HG03066 (cell line): ENCODE results near the gene ABCA9.

Experiments
- ATAC-seq: cut with Tn5 transposase; IDR thresholded peaks from one replicate; pipeline ENCODE4 v1.9.1; 2021; ENCODE audit warnings: low read depth; ENCODE audit not compliant: unreplicated experiment

ABCA9 gene

DNA sequence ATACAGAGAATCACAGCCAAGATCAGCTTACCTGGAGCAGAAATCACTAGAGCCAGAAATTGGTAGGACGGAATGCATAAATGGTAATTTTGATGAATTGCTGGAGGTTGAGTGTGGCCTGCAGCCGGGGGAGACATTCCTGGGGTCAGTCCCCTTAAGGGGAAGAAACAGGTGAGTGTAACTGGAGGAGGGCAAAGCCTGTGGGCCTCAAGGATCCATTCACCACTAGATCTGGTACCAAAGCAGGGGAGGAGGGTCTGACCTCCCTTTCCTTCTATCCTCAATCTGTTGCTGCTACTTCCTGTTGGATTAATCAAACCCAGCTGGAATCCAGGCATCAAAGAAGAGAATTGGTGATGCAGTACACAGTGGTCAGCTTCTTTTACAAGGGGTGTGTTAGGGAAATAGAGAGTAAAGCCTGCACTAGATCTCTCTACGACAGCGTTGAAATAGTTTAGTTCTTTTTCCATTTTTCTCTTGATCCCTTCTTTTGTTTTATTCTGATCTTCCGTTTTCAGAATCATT is 8.6 kb upstream of the ABCA9 start:
- ATAC-seq = no peak

- no peak for ATAC-seq
These were observed 6.7 kb upstream of the ABCA9 start for GRCh38 chr17:69067274-69068047.

DNA sequence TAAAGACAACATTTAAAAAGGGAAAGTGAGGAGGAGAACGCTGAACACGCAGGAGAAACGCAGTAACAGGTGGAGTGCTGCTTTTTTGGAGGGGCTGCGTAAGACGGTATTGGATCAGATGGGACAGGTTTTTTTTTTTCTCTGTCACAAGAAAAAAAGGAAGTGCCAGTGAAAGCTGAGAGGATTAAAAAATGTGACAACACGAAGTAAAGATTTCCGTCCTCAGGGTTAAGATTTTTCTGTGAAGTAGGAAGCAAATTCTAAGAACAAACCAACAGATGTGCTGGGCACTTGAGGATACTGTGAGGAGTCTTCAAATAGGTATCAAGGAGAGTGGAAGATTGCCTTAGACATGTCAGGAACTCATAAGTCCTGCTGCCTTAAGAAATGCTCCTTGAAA is 5.8 kb upstream of the ABCA9 start:
- ATAC-seq = no peak

- ATAC-seq = no peak
These were observed 4.4 kb upstream of the ABCA9 start for GRCh38 chr17:69065113-69065512.

DNA sequence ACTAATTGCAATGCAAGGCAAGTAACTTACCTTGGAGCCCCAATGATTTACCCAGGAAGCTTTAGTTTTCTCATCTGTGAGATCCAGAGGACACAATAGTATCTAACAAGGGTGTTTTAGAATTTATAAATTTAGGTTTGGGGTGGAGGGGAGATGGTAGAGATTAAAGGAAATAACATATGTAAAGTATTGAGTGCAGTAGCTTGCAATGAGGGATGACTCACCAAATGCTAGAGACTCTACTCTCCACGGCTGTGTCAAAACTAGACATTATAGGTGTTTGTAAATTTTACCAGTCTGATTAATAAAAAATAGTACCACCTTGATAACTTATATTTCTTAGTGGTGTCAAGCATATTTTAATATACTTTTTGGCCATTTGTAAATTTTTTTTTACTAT is 3.7 kb upstream of the ABCA9 start:
- no peak for ATAC-seq

- ATAC-seq = no peak
These were observed 3.3 kb upstream of the ABCA9 start for GRCh38 chr17:69064001-69064400.

- no peak for ATAC-seq
These were observed 2.3 kb upstream of the ABCA9 start for GRCh38 chr17:69062860-69063581.

- ATAC-seq = no peak
These were observed 1.2 kb upstream of the ABCA9 start for GRCh38 chr17:69061721-69062556.

- ATAC-seq = no peak
These were observed 1.1 kb downstream of the ABCA9 start for GRCh38 chr17:69059458-69060175.

GRCh38 chr17:69058165-69058564 is 2.6 kb downstream of the ABCA9 start:
- ATAC-seq = no peak

DNA sequence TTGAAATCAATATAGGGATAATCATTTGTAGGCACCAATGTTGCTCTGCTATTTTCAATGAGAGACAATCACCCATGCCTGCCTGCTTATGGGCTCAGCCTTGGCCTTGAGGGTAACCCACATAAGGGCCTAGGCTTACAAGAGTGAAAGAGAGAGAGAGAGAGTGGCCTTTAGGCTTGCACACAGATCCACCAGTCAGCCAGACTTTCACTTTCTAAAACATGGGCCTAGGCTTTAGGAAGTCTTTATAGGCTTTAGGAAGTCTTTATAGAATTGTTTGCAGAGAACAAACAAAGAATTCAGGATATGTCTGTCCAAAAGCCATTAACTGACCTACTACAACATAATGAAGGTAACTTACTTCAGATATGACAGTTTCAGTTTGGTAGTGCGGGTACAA is 3.4 kb downstream of the ABCA9 start:
- no peak for ATAC-seq

DNA sequence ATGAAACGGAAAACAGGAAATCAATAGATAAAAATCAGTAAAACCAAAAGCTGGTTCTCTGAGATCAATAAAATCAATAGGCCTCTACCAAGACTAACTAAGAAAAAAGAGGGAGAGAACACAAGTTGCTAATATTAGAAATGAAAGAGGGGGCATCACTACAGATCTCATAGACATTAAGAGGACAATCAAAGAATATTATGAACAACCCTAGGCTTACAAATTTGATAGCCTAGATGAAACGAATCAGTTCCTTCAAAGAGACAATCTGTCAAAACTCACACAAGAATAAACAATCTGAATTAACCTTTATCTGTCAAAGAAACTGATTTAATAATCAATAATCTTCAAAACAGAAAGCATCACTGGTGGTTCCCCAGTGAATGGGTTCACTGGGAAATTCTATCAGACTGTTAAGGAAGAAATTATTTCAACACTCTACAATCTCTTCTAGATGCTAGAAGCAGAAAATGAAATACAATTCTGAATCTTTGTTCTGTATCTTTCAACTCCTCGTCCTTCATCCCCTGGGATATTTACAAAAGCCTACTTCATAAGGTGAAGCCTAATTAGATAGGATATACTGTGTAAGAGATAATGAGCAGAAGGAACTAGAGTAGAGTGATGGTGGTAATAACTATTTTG is 4.4 kb downstream of the ABCA9 start:
- no peak for ATAC-seq

DNA sequence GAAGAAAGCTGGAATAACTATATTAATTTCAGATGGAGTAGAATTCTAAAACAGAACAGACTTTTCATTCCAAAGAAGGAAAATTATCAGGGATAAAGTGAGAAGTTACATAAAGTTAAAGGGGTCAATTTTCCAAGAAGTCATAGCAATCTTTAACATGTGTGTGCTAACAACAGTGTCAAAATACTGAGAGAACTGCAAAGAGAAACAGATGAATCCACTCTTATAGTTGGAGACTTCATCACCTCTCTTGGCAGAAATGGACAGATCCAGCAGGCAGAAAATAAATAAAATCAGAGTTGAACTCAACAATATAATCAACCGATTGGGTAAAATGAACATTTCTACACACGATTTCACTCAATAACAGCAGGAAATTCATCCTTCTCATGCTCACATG is 5.4 kb downstream of the ABCA9 start:
- ATAC-seq = no peak

GRCh38 chr17:69050999-69051775 is 9.5 kb downstream of the ABCA9 start:
- ATAC-seq = no peak

- no peak for ATAC-seq
These were observed 12.1 kb downstream of the ABCA9 start for GRCh38 chr17:69048634-69049033.

DNA sequence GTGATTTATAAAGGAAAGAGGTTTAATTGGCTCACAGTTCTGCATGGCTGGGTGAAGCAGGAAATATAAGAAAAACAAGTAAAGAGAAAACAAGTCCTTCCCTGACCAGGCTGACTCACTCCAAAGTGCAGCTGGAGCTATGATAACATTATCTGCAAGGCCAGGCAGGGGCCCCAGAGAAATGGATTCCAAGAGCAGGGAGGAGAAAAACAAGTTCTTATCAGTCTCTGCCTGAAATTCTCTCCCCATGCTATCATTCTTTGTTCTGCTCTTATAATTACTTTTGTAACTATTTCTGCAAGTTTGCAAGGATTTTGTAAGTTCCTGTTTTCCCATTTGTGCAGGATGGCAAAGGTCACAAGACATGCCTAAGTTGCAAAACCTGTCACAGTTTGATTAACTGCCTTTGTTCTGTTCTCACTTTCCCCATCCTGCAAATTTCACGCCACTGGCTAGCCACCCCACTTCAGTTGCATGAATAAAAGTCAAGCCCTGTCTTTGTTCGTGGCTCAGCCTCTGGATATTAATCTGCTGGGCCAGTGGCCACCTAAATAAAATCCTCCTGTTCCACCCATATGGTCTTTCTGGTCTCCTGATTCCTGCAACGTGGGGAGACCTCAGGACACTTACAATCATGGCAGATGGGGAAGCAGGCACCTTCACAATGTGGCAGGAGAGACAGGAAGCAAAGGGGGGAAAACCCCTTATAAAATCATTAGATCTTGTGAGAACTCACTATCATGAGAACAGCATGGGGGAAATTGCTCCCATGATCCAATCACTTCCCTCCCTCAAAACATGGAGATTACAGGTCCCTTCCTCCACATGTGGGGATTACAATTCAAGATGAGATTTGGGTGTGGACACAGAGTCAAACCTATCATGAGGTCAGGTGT is 13.1 kb downstream of the ABCA9 start:
- ATAC-seq = no peak

- no peak for ATAC-seq
These were observed 14.5 kb downstream of the ABCA9 start for GRCh38 chr17:69046121-69046807.

GRCh38 chr17:69045646-69046045 is 15.1 kb downstream of the ABCA9 start:
- ATAC-seq = no peak
